Epithelial cell of esophagus (primary cell): ENCODE data around the gene GPR137B.

Experiments
- DNase-seq: peaks from one replicate; pipeline ENCODE4 v3.0.0; 2010; ENCODE audit warnings: low read depth
- H3K4me3 ChIP-seq: 2 replicates; pipeline ENCODE4 v1.5.1; 2011; ENCODE audit warnings: mild to moderate bottlenecking, low read length, control low read depth
- TF ChIP-seq, protein P1 (sequence below): IDR thresholded peaks from 2 replicates; pipeline ENCODE4 v1.5.1; 2011; ENCODE audit warnings: low read depth, mild to moderate bottlenecking, low read length, control low read depth, inconsistent platforms; ENCODE audit not compliant: insufficient read depth; ENCODE audit errors: missing control alignments

GPR137B gene

DNA sequence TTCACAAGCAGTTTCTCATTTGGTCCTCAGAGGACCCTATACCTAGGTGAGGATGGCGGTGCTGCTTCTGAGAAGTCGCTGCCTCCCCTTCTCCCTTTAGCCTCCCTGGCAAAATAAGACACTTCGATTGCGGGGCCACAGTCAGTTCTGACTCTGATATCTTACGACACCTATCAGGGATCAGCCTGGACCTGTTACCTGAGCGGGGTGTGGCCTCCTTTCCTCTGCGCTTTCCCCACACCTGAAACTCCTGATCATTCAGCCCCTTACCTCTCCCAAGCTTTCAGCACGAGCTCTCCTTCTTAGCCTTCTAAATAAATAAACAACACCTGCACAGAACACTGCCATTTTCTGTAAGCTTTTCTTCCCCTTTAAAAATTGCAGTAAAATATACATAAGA lies 24.6 kb upstream of the GPR137B start:
- H3K4me3 ChIP-seq, result no peak overlapping the region
- TF ChIP-seq, protein P1, sequence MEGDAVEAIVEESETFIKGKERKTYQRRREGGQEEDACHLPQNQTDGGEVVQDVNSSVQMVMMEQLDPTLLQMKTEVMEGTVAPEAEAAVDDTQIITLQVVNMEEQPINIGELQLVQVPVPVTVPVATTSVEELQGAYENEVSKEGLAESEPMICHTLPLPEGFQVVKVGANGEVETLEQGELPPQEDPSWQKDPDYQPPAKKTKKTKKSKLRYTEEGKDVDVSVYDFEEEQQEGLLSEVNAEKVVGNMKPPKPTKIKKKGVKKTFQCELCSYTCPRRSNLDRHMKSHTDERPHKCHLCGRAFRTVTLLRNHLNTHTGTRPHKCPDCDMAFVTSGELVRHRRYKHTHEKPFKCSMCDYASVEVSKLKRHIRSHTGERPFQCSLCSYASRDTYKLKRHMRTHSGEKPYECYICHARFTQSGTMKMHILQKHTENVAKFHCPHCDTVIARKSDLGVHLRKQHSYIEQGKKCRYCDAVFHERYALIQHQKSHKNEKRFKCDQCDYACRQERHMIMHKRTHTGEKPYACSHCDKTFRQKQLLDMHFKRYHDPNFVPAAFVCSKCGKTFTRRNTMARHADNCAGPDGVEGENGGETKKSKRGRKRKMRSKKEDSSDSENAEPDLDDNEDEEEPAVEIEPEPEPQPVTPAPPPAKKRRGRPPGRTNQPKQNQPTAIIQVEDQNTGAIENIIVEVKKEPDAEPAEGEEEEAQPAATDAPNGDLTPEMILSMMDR, result no peak
- DNase-seq, result peak; percentile 75

DNA sequence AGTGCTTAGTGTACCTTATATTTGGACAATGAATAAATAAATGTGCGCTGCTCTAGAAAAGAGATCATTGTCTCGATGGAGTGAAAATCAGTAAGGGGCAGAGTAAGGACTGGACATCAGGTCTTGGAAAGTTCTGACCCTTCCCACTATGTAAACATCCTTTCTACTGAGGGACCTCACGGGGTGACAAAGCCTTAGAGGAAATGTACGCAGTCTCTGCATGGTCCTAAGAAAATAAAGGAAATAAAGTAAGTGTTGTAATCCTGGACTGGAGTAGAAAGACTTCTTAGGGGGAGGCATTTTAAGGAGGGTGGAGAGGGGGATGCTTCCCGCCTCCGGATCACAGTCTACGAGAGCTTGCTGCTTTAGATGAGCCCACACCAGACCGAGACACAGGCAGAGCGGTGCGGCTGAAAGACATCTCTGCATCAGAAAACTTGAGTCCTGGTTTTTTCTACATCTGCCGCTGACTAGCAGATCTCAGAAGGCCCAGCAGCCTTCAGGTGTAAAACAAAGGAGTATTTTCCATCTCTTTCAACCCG lies 22.3 kb upstream of the GPR137B start:
- no peak for DNase-seq
- H3K4me3 ChIP-seq, result no peak overlapping the region
- TF ChIP-seq, protein P1, result no peak

DNA sequence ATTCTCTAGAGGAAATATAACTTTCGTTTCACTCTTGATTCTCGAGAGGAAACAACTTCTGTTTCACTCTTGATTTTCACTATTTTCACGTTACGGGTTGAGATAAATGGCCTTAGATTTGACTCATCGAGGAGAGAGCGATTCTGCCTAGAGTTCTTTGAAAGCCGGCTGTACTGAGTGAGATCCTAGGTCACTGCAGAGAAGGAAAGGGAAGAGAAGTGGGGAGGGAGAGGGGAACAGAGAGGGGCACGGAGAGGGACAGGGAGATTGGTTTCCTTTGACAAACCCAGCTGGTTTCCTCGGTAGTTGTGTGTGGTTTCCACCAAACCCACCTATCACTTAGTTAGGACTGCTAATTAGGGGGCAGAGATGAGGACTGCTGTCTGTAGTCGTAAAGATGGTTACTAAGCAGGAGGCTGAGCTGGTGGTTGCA lies 21.6 kb upstream of the GPR137B start:
- no peak for DNase-seq
- no peak overlapping the region for H3K4me3 ChIP-seq
- TF ChIP-seq, protein P1, result no peak

DNA sequence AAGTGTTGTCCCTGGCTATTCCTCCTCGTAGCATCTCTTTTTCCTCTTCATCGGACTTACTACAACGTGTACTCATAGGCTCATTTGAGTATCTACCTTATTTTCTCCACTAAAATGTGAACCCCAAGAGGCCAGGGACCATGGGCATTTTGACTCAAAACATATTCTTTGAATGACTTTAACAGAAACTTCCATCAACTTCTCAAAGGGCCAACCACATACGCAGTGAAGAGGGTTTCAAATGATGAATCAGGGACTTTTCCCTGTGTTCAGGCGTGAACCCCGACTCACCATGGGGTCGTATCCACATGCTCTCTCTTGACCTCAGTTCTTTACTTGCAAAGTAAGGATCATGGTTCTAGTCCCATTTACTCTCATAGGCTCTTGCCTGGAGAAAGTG lies 20.2 kb upstream of the GPR137B start:
- no peak for DNase-seq
- H3K4me3 ChIP-seq, result no peak overlapping the region
- TF ChIP-seq, protein P1, result no peak

DNA sequence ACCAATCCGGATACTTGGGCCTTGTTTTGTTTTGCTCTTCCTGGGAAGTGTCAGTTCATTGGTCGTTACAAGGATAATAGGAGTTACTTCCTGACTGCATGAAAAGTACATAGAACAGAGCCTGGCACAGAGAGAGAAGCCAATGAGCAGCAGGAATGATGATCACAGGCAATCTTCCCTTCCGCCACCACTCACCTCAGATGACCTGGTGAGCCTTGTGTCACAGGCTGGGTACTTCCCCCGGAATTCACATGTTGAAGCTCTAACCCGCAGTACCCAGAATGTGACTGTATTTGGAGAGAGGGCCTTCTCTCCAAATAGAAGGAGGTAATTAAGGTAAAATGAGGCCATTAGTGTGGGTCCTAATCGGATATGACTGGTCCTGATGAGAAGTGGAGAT lies 18.8 kb upstream of the GPR137B start:
- TF ChIP-seq, protein P1, result no peak
- DNase-seq, result no peak

DNA sequence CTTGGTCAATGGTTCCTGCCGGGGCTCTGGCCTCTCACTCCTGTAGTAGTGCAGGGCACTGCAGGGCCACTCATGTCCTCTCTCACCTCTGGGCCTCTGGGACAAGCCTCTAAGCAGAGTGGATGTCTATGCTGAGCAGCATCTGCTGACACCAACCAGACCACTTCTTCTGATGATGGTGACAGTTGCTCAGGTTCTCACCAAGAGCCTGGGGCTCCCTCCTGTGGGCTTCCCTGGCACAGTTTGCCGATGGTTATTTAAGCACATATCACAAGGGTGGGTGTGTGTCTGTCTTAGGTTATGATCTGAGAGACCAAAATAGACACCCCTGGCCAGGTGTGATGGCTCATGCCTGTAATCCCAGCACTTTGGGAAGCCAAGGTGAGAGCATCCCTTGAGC lies 17.4 kb upstream of the GPR137B start:
- TF ChIP-seq, protein P1, result no peak
- no peak overlapping the region for H3K4me3 ChIP-seq
- DNase-seq, result no peak

More for the DNA sequence above, 18.8 kb upstream of the GPR137B start:
- H3K4me3 ChIP-seq, result no peak overlapping the region

DNA sequence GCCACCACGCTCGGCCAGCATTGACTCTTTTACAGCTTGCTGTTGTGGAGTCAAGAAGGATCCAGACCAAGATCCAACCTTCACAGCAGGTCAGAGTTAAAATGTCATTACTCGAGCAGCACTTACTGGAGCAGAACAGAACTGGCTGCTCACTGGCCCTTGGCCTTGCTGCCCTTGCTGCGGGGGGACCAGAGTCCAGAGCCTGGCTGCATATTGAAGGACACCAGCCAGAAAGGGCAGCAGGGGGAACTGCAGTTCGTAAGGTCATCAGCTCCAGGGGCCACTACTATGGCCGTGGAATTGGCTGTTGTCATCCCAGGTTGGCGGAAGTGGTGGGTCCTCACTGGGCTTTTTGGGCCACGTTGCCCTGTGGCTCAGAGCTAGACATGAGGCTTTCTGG lies 15.3 kb upstream of the GPR137B start:
- TF ChIP-seq, protein P1, result no peak
- H3K4me3 ChIP-seq, result no peak overlapping the region
- no peak for DNase-seq
